PC-3 (cell line): ENCODE measurements around the gene KHDC4.

ENCODE experiments used
- CTCF ChIP-seq: fragments of 300-600 bp; sonication (generic); conservative IDR thresholded peaks from 2 replicates; pipeline ENCODE4 v1.5.1; 2017; ENCODE audit warnings: antibody characterized with exemption, low read depth, mild to moderate bottlenecking, low read length
- EZH2 ChIP-seq: fragments of 300-600 bp; sonication (generic); IDR thresholded peaks from one replicate; pipeline ENCODE4 v1.6.1; 2017; ENCODE audit warnings: antibody characterized with exemption, mild to moderate bottlenecking, low read length; ENCODE audit not compliant: unreplicated experiment

DNA sequence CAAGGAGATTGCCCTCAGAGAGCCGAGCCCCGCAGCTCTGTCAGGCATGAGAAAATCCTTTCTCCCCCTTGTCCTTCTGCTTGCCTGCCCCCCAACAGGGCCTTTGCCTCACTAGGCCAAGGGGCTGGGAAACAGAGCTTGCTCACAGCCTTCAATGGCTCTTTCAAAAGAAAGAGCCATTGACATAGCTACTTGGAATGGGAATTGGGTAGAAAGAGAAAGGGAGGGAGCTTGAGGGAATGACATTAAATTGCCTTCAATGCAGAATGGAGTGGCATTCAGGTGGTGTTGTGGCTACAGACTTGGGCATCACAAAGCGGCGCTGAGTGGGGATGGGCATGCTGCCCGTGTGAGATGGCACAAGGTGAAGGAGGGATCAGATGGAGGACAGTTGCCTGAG is 61.7 kb downstream of the KHDC4 start:
- TF ChIP-seq CTCF, result no peak
- TF ChIP-seq EZH2, result no peak
